Neural crest cell (in vitro differentiated cells): ENCODE results near the gene PROK2. TPM values are rescaled to one million over a fixed set of nuclear protein-coding genes. Genes with fewer than 3 reads are reported as not detected.

Source experiments
- DNase-seq: peaks from one replicate; pipeline ENCODE4 v3.0.0; 2021; ENCODE audit warnings: low read depth, mixed read lengths, low spot score
- H3K27ac Mint-ChIP-seq: one replicate; pipeline ENCODE4 v1.8.0; 2021; ENCODE audit warnings: mild to moderate bottlenecking, mixed read lengths; ENCODE audit not compliant: unreplicated experiment
- H3K27me3 Mint-ChIP-seq: 2 replicates; pipeline ENCODE4 v1.8.0; 2021; ENCODE audit warnings: low read depth, mild to moderate bottlenecking, mixed read lengths
- H3K36me3 Mint-ChIP-seq: 2 replicates; pipeline ENCODE4 v1.8.0; 2021; ENCODE audit warnings: low read depth, mild to moderate bottlenecking, mixed read lengths
- H3K4me1 Mint-ChIP-seq: 2 replicates; pipeline ENCODE4 v1.8.0; 2021; ENCODE audit warnings: mixed read lengths
- H3K4me3 Mint-ChIP-seq: one replicate; pipeline ENCODE4 v1.8.0; 2021; ENCODE audit warnings: mild to moderate bottlenecking, mixed read lengths
- H3K9me3 Mint-ChIP-seq: 2 replicates; pipeline ENCODE4 v1.8.0; 2021; ENCODE audit warnings: mixed read lengths
- CTCF ChIP-seq: fragments of 200-600 bp; sonication (generic); conservative IDR thresholded peaks from 2 replicates; pipeline ENCODE4 v1.5.0; 2021; ENCODE audit warnings: antibody characterized with exemption, mild to moderate bottlenecking
- total RNA-seq: library from RNA; stranded (reverse); gene quantifications from 2 replicates; pipeline ENCODE4 v1.2.1, GENCODE V29; 2021

The PROK2 gene
- total RNA-seq, 1 donor from 2014 or later, result not detected

GRCh38 chr3:71809321-71810026, 24.5 kb upstream of the PROK2 start:
- peaks cover under 1% of the 10 kb centered on the region for H3K27me3 Mint-ChIP-seq
- no peaks in the 10 kb centered on the region for H3K9me3 Mint-ChIP-seq
- no peak for DNase-seq
- H3K4me3 Mint-ChIP-seq, result no peak overlapping the region
- no peak overlapping the region for H3K27ac Mint-ChIP-seq
- H3K4me1 Mint-ChIP-seq, result no peaks in the 10 kb centered on the region
- no peaks in the 10 kb centered on the region for H3K36me3 Mint-ChIP-seq
- no peak for TF ChIP-seq CTCF

GRCh38 chr3:71806736-71807135, 21.8 kb upstream of the PROK2 start:
- peaks cover 5% of the 10 kb centered on the region for H3K27me3 Mint-ChIP-seq
- no peak for DNase-seq
- no peaks in the 10 kb centered on the region for H3K4me1 Mint-ChIP-seq
- H3K36me3 Mint-ChIP-seq, result no peaks in the 10 kb centered on the region
- H3K4me3 Mint-ChIP-seq, result no peak overlapping the region
- no peak overlapping the region for H3K27ac Mint-ChIP-seq
- TF ChIP-seq CTCF, result no peak
- no peaks in the 10 kb centered on the region for H3K9me3 Mint-ChIP-seq

DNA sequence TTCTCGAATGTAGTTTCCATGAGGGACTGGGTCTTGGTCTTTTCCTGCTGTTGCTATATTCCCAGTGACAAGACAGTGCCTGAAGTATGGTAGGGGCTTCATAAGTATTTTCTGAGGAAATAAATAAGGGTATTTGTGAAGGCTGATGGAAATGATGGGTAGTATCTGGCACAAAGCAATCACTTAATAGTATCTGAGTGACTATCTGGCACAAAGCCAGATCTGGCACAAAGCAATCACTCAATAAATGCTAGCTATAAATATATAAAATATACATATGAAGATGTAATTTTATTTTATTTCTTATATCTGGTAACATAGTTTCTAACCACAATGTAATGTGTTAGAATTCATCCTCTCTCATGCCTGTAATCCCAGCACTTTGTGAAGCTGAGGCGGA, 20.7 kb upstream of the PROK2 start:
- Mint-ChIP-seq H3K27me3 (peaks cover 11% of the 10 kb centered on the region), H3K4me1 (no peaks in the 10 kb centered on the region), H3K9me3 (no peaks in the 10 kb centered on the region), H3K36me3 (no peaks in the 10 kb centered on the region), H3K4me3 (no peak overlapping the region), H3K27ac (no peak overlapping the region)
- no peak for TF ChIP-seq CTCF
- DNase-seq, result no peak

- no peak for TF ChIP-seq CTCF
- H3K36me3 Mint-ChIP-seq, result no peaks in the 10 kb centered on the region
- H3K27me3 Mint-ChIP-seq, result peaks cover 11% of the 10 kb centered on the region
- H3K27ac Mint-ChIP-seq, result no peak overlapping the region
- no peaks in the 10 kb centered on the region for H3K9me3 Mint-ChIP-seq
- H3K4me3 Mint-ChIP-seq, result no peak overlapping the region
- no peak for DNase-seq
- H3K4me1 Mint-ChIP-seq, result peaks cover 2% of the 10 kb centered on the region
Measured at GRCh38 chr3:71805199-71805598, 20.3 kb upstream of the PROK2 start.

GRCh38 chr3:71803248-71803647, 18.3 kb upstream of the PROK2 start:
- Mint-ChIP-seq H3K4me3 (no peak overlapping the region), H3K9me3 (no peaks in the 10 kb centered on the region), H3K36me3 (no peaks in the 10 kb centered on the region), H3K27me3 (peaks cover 22% of the 10 kb centered on the region), H3K27ac (no peak overlapping the region), H3K4me1 (peaks cover 8% of the 10 kb centered on the region)
- DNase-seq, result no peak
- TF ChIP-seq CTCF, result no peak
